Measurements from ENCODE around the gene GAGE13. TPM values are rescaled to one million over a fixed set of nuclear protein-coding genes. Genes with fewer than 3 reads are reported as not detected.
"Not testable (repeated sequence)": the region's sequence is repeated elsewhere in the genome, so short reads cannot be mapped to it uniquely, and the experiment has no call there.

Gene GAGE13
- total RNA-seq, 6 experiments from 2014 or later = not detected

- H3K27me3 ChIP-seq = no peaks in the 10 kb centered on the region
- H3K4me1 ChIP-seq = no peaks in the 10 kb centered on the region
- ATAC-seq (no peak), DNase-seq (no peak)
- no peaks in the 10 kb centered on the region for H3K9me3 ChIP-seq
- intact Hi-C loops (cut with DNase I) = no loop called here
- TF ChIP-seq CTCF (IDR thresholded peaks at IDR 0.05) = no peak
- TF ChIP-seq POLR2A (IDR thresholded peaks at IDR 0.05) = no peak
- H3K36me3 ChIP-seq = no peaks in the 10 kb centered on the region
- H3K4me3 ChIP-seq = no peak overlapping the region
- no peak overlapping the region for H3K27ac ChIP-seq
- 80% methylated on average over 1 of the region's 1 CpG for WGBS (ENCODE audit: insufficient coverage, low coverage, low lambda C conversion rate, missing lambda C conversion rate)
Measured at GRCh38 chrX:49287665-49288064, 43.7 kb upstream of the GAGE13 start.

- ATAC-seq (no peak), DNase-seq (no peak)
- Histone ChIP-seq H3K36me3 (no peaks in the 10 kb centered on the region), H3K4me1 (no peaks in the 10 kb centered on the region), H3K4me3 (no peak overlapping the region), H3K27me3 (no peaks in the 10 kb centered on the region), H3K9me3 (no peaks in the 10 kb centered on the region), H3K27ac (no peak overlapping the region)
- TF ChIP-seq POLR2A (IDR thresholded peaks at IDR 0.05) = no peak
- no peak for TF ChIP-seq CTCF (IDR thresholded peaks at IDR 0.05)
- WGBS (ENCODE audit: insufficient coverage, low coverage, low lambda C conversion rate, missing lambda C conversion rate) = 45% methylated on average over 4 of the region's 7 CpGs
- intact Hi-C loops (cut with DNase I) = no loop called here
Measured at GRCh38 chrX:49290215-49290614, 41.2 kb upstream of the GAGE13 start.

- no peak overlapping the region for H3K4me3 ChIP-seq
- no peaks in the 10 kb centered on the region for H3K4me1 ChIP-seq
- no peak overlapping the region for H3K27ac ChIP-seq
- no peaks in the 10 kb centered on the region for H3K9me3 ChIP-seq
- intact Hi-C loops (cut with DNase I) = no loop called here
- no peaks in the 10 kb centered on the region for H3K36me3 ChIP-seq
- 28% methylated on average over 9 of the region's 11 CpGs for WGBS (ENCODE audit: insufficient coverage, low coverage, low lambda C conversion rate, missing lambda C conversion rate)
- ATAC-seq (peak; percentile 64 to 82 (median 78)), DNase-seq (peak; percentile 47 to 61 (median 50))
- peak; percentile 56 to 68 (median 64) for TF ChIP-seq CTCF (IDR thresholded peaks at IDR 0.05)
- no peak for TF ChIP-seq POLR2A (IDR thresholded peaks at IDR 0.05)
- H3K27me3 ChIP-seq = no peaks in the 10 kb centered on the region
Measured at GRCh38 chrX:49291615-49292337, 39.6 kb upstream of the GAGE13 start.

GRCh38 chrX:49292400-49293362, 38.7 kb upstream of the GAGE13 start:
- H3K27me3 ChIP-seq = no peaks in the 10 kb centered on the region
- no peaks in the 10 kb centered on the region for H3K36me3 ChIP-seq
- intact Hi-C loops (cut with DNase I) = no loop called here
- WGBS (ENCODE audit: insufficient coverage, low coverage, low lambda C conversion rate, missing lambda C conversion rate) = 65% methylated on average over 11 of the region's 17 CpGs
- no peak overlapping the region for H3K27ac ChIP-seq
- no peaks in the 10 kb centered on the region for H3K4me1 ChIP-seq
- H3K9me3 ChIP-seq = no peaks in the 10 kb centered on the region
- no peak overlapping the region for H3K4me3 ChIP-seq
- peak in 1 of 4 donors; percentile 29 for ATAC-seq
- DNase-seq = no peak
- TF ChIP-seq CTCF (IDR thresholded peaks at IDR 0.05) (no peak), POLR2A (IDR thresholded peaks at IDR 0.05) (no peak)

- intact Hi-C loops (cut with DNase I); DNase-seq; ATAC-seq; H3K27ac ChIP-seq; H3K4me3 ChIP-seq; H3K27me3 ChIP-seq; H3K9me3 ChIP-seq; H3K4me1 ChIP-seq; H3K36me3 ChIP-seq: not testable (repeated sequence)
- no CpG with 5 or more reads among the region's 5 CpGs for WGBS (ENCODE audit: insufficient coverage, low coverage, low lambda C conversion rate, missing lambda C conversion rate)
Measured at GRCh38 chrX:49299293-49299692, 32.1 kb upstream of the GAGE13 start.
